Jurkat, Clone E6-1 (cell line): Measurements from ENCODE around the gene SLC2A10.

Experiments
- DNase-seq: peaks from one replicate; pipeline ENCODE4 v3.0.0-alpha.2; 2011; ENCODE audit warnings: low read depth, low spot score
- H3K4me3 ChIP-seq: 2 replicates; pipeline ENCODE4 v1.5.1; 2011; ENCODE audit warnings: mild to moderate bottlenecking, low read length, control low read depth, moderate library complexity

Gene SLC2A10

GRCh38 chr20:46720776-46721425, 11.5 kb downstream of the SLC2A10 start:
- DNase-seq = no peak
- no peak overlapping the region for H3K4me3 ChIP-seq

- no peak for DNase-seq
- no peak overlapping the region for H3K4me3 ChIP-seq
Measured at GRCh38 chr20:46721476-46721875, 12.0 kb downstream of the SLC2A10 start.

- no peak overlapping the region for H3K4me3 ChIP-seq
- DNase-seq = no peak
Measured at GRCh38 chr20:46722450-46722849, 13.0 kb downstream of the SLC2A10 start.

GRCh38 chr20:46723039-46723438, 13.6 kb downstream of the SLC2A10 start:
- DNase-seq = no peak
- no peak overlapping the region for H3K4me3 ChIP-seq

DNA sequence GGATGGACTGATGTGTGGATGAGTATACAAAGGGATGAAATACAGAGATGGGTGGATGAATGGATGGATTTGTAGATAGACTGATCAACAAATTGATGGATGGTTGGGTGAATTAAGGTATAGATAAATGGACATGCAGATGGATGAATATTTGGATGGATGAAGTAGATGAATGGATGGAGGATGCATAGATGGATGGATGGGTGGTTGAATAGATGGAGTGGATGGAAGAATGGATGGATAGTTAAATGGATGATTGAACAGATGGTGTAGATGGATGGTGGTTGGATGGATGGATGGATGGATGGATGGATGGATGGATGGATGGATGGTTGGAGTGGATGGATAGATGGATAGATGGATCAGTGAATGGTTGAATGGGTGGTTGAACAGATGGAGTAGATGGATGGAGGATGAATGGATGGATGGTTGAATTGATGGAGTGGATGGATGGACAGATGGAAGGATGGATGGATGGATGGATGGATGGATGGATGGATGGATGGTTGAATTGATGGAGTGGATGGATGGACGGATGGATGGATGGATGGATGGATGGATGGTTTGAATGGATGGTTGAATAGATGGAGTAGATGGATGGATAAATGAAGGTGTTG, 15.0 kb downstream of the SLC2A10 start:
- no peak overlapping the region for H3K4me3 ChIP-seq

GRCh38 chr20:46725186-46726165, 16.0 kb downstream of the SLC2A10 start:
- DNase-seq = no peak
- no peak overlapping the region for H3K4me3 ChIP-seq

More for the DNA sequence above, 15.0 kb downstream of the SLC2A10 start:
- DNase-seq = no peak

DNA sequence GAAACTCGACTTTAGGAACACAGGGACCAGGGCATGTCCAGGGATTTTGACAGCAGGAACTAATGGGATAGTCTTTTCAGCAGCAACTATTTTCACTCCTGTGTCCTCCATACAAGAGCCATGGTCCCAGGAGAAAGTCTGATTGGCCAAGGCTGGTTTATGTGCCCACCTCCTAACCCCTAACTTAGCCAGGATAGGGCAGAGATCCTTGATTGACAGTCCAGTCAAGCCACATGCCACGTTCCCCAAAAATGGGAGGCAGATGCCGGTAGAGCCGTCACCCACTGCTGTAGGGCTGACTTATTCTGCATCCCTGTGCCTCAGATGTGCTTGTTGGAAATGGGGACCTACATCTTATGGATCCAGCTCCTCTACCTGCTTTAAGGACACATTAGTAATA, 22.3 kb downstream of the SLC2A10 start:
- no peak for DNase-seq
- H3K4me3 ChIP-seq = no peak overlapping the region

DNA sequence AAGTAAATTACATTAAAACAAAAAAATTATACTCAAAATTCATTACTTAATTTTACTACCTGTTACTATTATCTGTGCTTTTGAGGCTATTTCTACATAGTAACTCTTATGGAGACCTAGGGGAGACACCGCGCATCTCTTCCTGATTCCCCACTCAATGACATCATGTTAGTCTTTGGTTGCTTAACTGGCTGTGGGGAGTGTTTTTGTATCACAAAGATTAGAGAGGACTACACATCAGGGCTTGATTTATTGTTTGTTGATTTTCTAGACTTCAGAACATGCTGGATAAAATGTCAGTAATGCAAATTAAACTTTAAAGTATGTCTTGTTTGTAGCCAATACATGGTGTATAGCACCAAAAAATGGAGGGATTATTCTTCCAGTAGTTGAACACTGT, 26.0 kb downstream of the SLC2A10 start:
- H3K4me3 ChIP-seq = no peak overlapping the region
- DNase-seq = no peak

GRCh38 chr20:46739431-46740213, 30.2 kb downstream of the SLC2A10 start:
- DNase-seq = no peak
- H3K4me3 ChIP-seq = no peak overlapping the region

GRCh38 chr20:46740214-46740609, 30.8 kb downstream of the SLC2A10 start:
- H3K4me3 ChIP-seq = no peak overlapping the region
- DNase-seq = no peak

DNA sequence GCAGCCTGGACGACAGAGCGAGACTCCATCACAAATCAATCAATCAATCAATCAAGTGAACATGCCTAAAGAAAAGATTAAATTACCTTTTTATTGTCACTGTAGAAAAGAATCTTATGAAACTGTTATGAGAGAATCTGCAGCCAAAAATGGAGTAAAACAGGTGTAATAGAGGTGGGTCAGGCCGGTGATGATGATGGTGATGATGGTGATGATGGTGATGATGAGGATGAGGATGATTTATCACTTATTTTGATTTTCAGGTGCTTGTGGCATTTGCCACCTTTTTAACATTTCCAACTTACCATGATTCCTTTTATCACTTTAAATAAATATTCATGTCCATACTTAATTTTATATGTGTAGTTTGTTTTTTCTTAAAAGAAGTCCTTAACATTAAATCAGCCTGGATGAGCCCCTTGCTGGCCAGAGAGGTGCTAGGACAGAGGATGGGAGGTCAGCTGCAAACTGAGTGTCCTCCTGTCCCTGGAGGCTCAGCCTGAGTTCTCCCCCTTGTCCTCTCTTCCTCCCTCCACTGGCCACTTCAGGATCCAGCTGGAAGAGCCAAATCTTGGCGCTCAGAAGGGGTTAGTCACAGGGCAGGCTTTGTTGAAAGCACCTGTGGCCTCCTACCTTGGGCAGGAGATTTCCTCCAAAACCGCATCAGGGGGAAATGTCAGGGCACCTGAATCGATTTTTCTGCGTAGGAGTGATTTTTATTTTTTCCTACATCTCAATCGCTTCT, 32.6 kb downstream of the SLC2A10 start:
- no peak overlapping the region for H3K4me3 ChIP-seq
- DNase-seq = no peak

GRCh38 chr20:46742669-46743045, 33.2 kb downstream of the SLC2A10 start:
- DNase-seq = no peak
- no peak overlapping the region for H3K4me3 ChIP-seq

DNA sequence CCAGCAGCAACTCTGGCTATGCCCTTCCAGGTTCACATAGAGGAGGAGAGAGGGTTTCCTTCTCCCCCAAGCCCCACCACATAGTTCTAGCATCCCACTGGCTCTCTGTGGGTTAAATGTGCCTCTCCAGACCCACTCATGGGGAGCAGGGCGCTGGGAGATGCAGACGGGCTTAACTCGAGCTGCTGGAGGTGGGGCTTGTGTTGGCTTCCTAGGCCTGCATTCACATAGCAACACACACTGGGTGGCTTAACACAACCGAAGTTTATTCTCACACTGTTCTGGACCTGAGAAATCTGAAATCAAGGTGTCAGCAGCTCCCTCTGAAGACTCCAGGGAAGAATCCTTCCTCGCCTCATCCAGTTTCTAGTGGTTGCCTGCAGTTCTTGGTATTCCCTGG, 33.6 kb downstream of the SLC2A10 start:
- no peak overlapping the region for H3K4me3 ChIP-seq
- DNase-seq = no peak

- DNase-seq = no peak
- H3K4me3 ChIP-seq = no peak overlapping the region
Measured at GRCh38 chr20:46746956-46747526, 37.6 kb downstream of the SLC2A10 start.

- no peak for DNase-seq
- H3K4me3 ChIP-seq = no peak overlapping the region
Measured at GRCh38 chr20:46749147-46749546, 39.7 kb downstream of the SLC2A10 start.

DNA sequence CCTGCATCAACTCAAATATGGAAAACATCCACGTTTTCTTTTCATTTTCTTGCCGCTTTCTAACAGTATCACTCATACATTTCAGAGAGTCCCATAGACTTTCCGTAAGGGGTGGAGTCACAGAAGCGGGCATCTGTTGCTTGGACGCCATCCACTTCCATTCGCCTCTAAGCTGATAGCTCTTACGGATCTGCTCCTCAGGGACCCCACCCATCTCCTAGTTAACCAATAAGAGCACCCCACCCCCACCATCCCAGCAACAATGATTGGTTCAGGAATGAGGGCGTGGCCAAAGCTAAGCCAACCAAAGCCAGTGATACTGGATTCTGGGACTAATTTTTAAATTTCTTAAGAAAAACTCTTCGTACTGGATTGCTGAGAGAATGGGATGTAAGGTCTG, 42.4 kb downstream of the SLC2A10 start:
- no peak overlapping the region for H3K4me3 ChIP-seq
- no peak for DNase-seq

- no peak overlapping the region for H3K4me3 ChIP-seq
- peak; percentile 40 for DNase-seq
Measured at GRCh38 chr20:46752728-46753127, 43.3 kb downstream of the SLC2A10 start.
